Chondrocyte (in vitro differentiated cells): ENCODE data around the gene GPATCH2L. TPM values are rescaled to one million over a fixed set of nuclear protein-coding genes. Genes with fewer than 3 reads are reported as not detected.

Source experiments
- DNase-seq: peaks from one replicate; pipeline ENCODE4 v3.0.0; 2021; ENCODE audit warnings: mixed read lengths, low spot score
- H3K27ac Mint-ChIP-seq: one replicate; pipeline ENCODE4 v1.8.0; 2021; ENCODE audit warnings: mild to moderate bottlenecking, moderate library complexity, mixed read lengths; ENCODE audit not compliant: unreplicated experiment
- H3K27me3 Mint-ChIP-seq: 2 replicates; pipeline ENCODE4 v1.8.0; 2021; ENCODE audit warnings: low read depth, mixed read lengths
- H3K36me3 Mint-ChIP-seq: 2 replicates; pipeline ENCODE4 v1.8.0; 2021; ENCODE audit warnings: low read depth, mixed read lengths
- H3K4me1 Mint-ChIP-seq: 2 replicates; pipeline ENCODE4 v1.8.0; 2021; ENCODE audit warnings: low read depth, mild to moderate bottlenecking, mixed read lengths
- H3K4me3 Mint-ChIP-seq: one replicate; pipeline ENCODE4 v1.8.0; 2021; ENCODE audit warnings: mild to moderate bottlenecking, moderate library complexity, mixed read lengths; ENCODE audit not compliant: unreplicated experiment
- H3K9me3 Mint-ChIP-seq: 2 replicates; pipeline ENCODE4 v1.8.0; 2021; ENCODE audit warnings: low read depth, mixed read lengths
- CTCF ChIP-seq: fragments of 200-600 bp; sonication (generic); IDR thresholded peaks from 2 replicates; pipeline ENCODE4 v1.5.0; 2021; ENCODE audit warnings: antibody characterized with exemption, mild to moderate bottlenecking, moderate library complexity
- total RNA-seq: library from RNA; stranded (reverse); gene quantifications from 3 replicates; pipeline ENCODE4 v1.2.1, GENCODE V29; 2021

GPATCH2L gene
- total RNA-seq, 1 donor from 2014 or later, result 51.3 TPM

DNA sequence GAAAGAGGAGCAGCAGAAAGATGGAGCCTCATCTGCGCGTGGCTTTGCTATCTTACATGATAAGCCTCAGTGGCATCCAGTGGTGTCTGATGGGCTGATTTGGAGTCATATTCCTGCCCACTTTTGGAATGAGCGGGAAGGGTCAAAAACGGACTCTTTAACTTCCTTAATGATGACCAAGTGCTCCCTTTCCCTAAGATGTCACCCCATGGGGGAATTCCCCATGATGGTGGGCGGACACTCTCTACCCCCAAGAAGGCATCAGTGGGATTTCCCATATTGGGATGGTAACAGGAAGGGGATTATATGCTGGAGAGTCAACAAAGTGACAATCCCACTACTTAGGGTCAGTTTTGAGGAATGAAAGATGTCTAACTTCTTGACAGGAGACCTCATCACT, 110.9 kb downstream of the GPATCH2L start:
- Mint-ChIP-seq H3K27me3 (peaks cover 13% of the 10 kb centered on the region), H3K9me3 (no peaks in the 10 kb centered on the region), H3K4me3 (no peak overlapping the region), H3K4me1 (peaks cover 6% of the 10 kb centered on the region), H3K36me3 (no peaks in the 10 kb centered on the region), H3K27ac (no peak overlapping the region)
- no peak for TF ChIP-seq CTCF
- DNase-seq, result no peak

Other genes with a start within 250 kb of the GPATCH2L start
- 200 to 223 TPM (median 222 TPM) in 3 replicates for gene TGFB3, start 169.9 kb upstream of the GPATCH2L start, total RNA-seq
- 25.0 to 28.6 TPM (median 28.2 TPM) in 3 replicates for gene IFT43, start 166.2 kb upstream of the GPATCH2L start, total RNA-seq
- gene ESRRB, start 224.2 kb downstream of the GPATCH2L start, total RNA-seq, result 0.13 to 0.24 TPM (median 0.15 TPM) in 3 replicates